HG02870 (cell line): ENCODE measurements around the gene KRTAP5-2.

Source experiments
- ATAC-seq: cut with Tn5 transposase; IDR thresholded peaks from one replicate; pipeline ENCODE4 v1.9.1; 2021; ENCODE audit warnings: mild to moderate bottlenecking, moderate library complexity; ENCODE audit not compliant: unreplicated experiment

Gene KRTAP5-2

GRCh38 chr11:1569251-1569780 is 28.8 kb downstream of the KRTAP5-2 start:
- ATAC-seq, result no peak

- no peak for ATAC-seq
These were observed 29.6 kb downstream of the KRTAP5-2 start for GRCh38 chr11:1568441-1568911.

DNA sequence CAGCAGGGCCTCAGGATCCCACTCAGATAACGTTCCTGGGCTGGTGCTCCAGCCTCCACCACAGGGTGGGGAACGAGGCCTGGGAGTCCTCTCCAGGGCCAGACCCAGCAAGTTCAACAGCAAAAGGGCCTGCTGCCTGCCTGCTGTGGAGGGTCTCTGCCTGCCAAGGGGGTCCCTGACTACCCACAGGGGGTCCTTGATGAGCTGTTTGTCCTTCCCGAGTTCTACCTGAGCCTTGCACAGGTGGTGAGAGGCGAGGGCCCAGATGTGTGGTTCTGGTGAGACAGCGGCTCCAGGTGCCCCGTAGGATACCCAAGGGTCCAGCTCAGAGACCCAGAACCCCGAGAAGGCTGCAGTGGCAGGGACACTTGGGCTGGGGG is 30.4 kb downstream of the KRTAP5-2 start:
- ATAC-seq, result no peak

DNA sequence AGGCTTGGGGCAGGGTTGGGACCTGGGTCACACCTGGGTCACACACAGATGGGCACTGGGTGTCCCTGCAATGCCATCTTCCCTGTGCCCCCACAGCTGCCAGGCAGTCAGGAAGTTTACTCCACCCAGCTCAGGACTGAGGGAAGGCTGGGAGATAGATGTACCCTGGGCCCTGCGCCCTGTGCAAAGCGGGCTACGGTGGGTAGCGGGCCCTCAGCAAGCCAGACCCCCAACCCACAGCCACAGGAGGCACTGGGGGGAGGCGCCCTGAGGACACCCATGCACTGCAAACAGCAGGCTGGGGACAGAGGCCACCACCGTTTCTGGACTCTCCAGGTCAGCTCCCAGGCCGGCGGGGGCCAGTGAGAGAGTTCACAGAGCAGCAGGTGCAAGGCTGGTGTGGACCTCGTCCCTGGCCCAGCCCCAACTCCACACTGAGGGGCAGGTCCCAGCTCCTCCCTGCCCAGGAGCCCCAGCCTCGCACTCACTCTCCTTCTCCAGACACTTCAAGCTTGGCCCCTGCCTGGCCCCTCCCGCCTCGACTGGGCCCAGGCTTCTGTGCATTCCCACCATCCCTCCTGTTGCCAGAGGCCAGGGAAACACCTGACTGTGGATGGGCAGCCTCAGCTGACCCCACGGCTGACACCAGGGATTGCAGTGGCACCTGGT is 30.9 kb downstream of the KRTAP5-2 start:
- no peak for ATAC-seq

- no peak for ATAC-seq
These were observed 31.6 kb downstream of the KRTAP5-2 start for GRCh38 chr11:1566381-1567051.

DNA sequence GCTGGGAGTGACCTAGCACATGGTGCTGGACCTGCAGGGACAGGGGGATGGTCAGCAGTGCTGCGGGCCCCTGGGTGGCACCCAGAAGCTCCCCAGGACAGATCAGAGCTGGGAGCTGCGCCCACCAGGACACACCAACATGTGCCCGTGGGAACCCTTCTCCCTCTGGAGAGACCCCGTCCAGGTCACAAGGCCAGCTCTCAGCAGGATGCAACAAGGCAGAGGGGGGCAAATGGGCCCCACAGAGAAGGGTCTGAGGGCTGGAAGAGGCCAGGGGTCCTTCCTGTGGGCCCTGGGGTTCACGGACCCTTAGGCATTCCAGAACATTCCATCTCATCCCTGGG is 32.2 kb downstream of the KRTAP5-2 start:
- no peak for ATAC-seq

GRCh38 chr11:1565173-1565903 is 32.8 kb downstream of the KRTAP5-2 start:
- no peak for ATAC-seq

DNA sequence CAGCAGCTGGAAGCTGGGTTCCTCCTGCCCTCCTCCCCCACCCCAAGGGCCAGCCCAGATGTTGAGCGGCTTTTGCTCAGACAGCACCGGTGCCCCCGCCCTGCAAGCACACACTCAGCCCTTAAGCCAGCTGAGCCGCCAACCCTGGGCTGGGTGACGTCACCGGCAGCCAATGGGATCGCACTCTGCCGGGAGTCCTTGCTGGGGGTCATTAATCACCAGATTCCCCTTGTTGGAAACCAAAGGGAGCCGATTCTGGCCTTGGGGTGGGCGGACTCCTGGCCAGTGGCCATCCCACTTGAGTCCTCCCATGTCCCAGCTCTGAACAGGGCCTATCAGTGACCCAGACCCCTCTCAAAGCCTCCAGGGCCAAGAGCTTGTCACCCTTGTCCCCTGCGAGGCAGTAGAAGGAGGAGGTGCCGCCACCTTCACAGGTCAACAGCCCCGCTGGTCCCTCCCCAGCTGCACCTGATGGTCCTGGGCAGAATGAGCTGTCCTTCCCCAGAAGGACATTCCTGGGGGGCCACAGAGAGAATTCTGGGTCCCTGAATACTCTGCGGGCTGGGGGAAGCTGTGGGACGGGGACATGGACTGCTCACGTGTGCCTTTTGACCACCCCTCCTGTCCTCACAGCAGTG is 33.4 kb downstream of the KRTAP5-2 start:
- ATAC-seq, result no peak

GRCh38 chr11:1563697-1564534 is 34.2 kb downstream of the KRTAP5-2 start:
- no peak for ATAC-seq

DNA sequence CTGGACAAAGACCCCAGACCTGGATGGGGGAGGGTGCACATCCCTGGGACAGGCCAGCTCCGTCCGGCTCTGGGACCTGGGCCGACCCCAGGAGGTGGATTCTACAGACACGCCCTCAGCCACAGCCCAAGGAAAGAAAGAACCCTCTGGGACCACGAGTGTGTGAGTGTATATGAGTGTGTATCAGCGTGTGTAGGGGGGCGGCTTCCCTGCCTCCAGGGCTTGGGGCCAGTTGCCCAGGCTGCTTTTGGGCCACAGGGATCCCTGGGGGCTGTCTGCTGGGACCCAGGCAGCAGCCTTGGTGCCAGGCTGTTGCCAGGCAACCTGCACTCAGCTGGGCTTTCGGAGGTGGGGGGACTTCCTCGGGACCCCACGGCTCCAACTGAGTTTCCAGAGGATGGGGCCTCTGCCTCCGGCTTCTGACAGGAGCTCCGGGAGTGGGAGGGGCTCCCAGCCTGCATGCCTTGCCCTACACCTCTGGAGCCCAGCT is 34.9 kb downstream of the KRTAP5-2 start:
- no peak for ATAC-seq

- ATAC-seq, result no peak
These were observed 35.5 kb downstream of the KRTAP5-2 start for GRCh38 chr11:1562469-1563148.

GRCh38 chr11:1561955-1562354 is 36.1 kb downstream of the KRTAP5-2 start:
- ATAC-seq, result no peak

GRCh38 chr11:1561266-1561665 is 36.8 kb downstream of the KRTAP5-2 start:
- ATAC-seq, result no peak

DNA sequence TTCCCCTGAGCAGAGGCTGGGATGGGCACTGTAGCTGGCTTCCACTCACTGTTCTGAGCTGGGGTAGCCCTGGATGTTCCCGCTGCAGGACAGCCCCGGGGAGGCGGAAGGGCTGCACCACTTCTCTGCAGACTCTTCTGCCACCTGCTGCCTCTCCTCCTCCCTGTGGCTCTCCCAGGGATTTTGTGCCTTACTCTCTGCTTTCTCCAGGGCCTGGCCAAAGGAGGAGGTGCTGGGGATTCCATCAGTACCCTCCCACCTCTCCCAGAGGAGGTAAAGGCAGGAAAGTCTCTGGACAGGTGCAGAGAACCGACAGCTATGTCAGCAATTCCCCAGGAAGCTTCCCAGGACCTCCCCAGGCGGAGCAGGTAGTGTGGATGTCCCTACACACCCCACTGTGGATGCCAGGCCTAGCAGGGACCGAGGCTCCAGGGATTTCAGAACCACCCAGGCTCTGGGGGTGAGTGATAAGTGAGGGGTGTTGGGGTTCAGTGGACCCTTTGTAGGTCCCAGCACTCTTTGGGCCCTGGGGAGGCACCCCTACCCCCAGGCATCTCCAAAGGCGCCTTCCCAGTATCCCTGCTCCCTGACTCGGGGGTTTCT is 37.3 kb downstream of the KRTAP5-2 start:
- ATAC-seq, result no peak

DNA sequence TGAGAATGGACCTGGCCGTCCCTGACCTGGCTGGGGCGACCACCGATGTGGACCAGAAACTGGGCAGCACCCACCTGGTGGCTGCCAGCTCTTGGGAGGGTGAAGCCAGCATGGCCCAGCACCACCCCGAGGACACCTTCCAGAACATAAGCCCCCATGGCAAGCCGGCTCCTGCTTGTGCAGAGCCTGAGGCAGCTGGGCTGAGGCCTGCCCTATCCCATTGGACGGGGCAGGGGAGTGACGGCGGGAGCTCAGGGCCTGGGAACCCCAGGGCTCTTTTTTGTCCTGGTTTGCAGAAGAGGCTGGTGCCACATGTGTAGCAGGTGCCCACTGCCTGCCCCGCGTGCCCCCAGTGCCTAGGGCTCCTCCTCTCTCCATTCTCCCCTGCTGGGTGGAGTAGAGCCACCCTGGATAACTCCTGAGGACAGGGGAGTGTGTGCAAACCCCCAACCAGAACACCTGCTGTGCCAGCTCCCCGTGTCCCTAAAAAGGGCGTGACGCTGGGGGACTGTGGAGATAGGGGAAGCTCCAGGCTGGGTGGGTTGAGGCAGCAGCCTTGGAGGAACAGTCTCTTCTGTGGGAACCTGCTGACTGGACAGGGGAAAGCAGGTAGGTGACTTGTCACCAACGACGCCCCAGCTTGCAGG is 38.0 kb downstream of the KRTAP5-2 start:
- no peak for ATAC-seq

- no peak for ATAC-seq
These were observed 38.8 kb downstream of the KRTAP5-2 start for GRCh38 chr11:1559111-1559951.

DNA sequence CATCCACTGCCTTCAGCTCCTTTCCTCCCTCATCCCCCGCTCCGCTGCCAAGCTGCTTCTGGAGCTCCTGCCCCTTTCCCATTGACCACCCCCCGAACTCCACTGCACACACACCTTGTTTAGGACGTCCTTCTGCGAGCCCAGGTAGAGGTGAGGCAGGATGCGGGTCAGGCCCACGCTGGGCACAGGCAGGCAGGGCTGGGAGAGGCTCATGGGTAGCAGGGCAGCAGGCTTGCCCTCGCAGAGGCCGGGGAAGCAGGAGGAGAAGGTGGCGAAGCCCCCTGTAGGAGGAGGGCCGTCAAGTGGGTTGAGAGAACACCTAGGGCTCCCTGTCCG is 39.4 kb downstream of the KRTAP5-2 start:
- ATAC-seq, result no peak
